IMR-90 (cell line): ENCODE results near the gene SRGAP2C.
"Not testable (repeated sequence)": the region's sequence is repeated elsewhere in the genome, so short reads cannot be mapped to it uniquely, and the experiment has no call there.

ENCODE experiments used
- NFE2L2 ChIP-seq: fragments of 150-350 bp; IDR thresholded peaks from 2 replicates; pipeline ENCODE4 v1.6.1; 2016; ENCODE audit warnings: low read depth, mild to moderate bottlenecking, low read length
- TF ChIP-seq, protein P1 (sequence below): conservative IDR thresholded peaks from 2 replicates; pipeline ENCODE4 v1.5.1; 2012; ENCODE audit warnings: mild to moderate bottlenecking, low read depth, low read length, improper control_type of control experiment

- TF ChIP-seq, protein P1, sequence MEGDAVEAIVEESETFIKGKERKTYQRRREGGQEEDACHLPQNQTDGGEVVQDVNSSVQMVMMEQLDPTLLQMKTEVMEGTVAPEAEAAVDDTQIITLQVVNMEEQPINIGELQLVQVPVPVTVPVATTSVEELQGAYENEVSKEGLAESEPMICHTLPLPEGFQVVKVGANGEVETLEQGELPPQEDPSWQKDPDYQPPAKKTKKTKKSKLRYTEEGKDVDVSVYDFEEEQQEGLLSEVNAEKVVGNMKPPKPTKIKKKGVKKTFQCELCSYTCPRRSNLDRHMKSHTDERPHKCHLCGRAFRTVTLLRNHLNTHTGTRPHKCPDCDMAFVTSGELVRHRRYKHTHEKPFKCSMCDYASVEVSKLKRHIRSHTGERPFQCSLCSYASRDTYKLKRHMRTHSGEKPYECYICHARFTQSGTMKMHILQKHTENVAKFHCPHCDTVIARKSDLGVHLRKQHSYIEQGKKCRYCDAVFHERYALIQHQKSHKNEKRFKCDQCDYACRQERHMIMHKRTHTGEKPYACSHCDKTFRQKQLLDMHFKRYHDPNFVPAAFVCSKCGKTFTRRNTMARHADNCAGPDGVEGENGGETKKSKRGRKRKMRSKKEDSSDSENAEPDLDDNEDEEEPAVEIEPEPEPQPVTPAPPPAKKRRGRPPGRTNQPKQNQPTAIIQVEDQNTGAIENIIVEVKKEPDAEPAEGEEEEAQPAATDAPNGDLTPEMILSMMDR: not testable (repeated sequence)
- not testable (repeated sequence) for TF ChIP-seq NFE2L2
Observed at GRCh38 chr1:121227544-121228330, 43.0 kb downstream of the SRGAP2C start.
